Muscle of arm (tissue), 12 donors: ENCODE measurements around the gene KIR3DL1. TPM values are rescaled to one million over a fixed set of nuclear protein-coding genes. Genes with fewer than 3 reads are reported as not detected.

ENCODE experiments used
- polyA plus RNA-seq, 12 donors: library from polyadenylated mRNA; unstranded; fragments of 120-200 nt; gene quantifications; one replicate each; pipeline ENCODE4 v1.2.1, GENCODE V29; 2013; ENCODE audit not compliant: insufficient read length in 12 of 12

The KIR3DL1 gene
- polyA plus RNA-seq, 12 donors: 0.12 TPM; not detected in 11

Other genes starting within 250 kb of the KIR3DL1 start
- gene LILRA2, start 242.7 kb upstream of the KIR3DL1 start, polyA plus RNA-seq: 1 to 10 TPM in 4 of 12 donors, under 1 TPM in 6, not detected in 2; 0.60 to 3.8 (median 0.93) TPM
- 1 to 10 TPM in 1 of 12 donors, under 1 TPM in 9, not detected in 2; 0.11 to 1.7 (median 0.43) TPM for gene LILRA1, start 222.8 kb upstream of the KIR3DL1 start, polyA plus RNA-seq
- 1 to 10 TPM in 7 of 12 donors, under 1 TPM in 3, not detected in 2; 0.71 to 3.9 (median 1.1) TPM for gene LILRB1, start 186.0 kb upstream of the KIR3DL1 start, polyA plus RNA-seq
- 1 to 10 TPM in 5 of 12 donors, under 1 TPM in 5, not detected in 2; 0.49 to 3.2 (median 0.91) TPM for gene LILRB4, start 153.5 kb upstream of the KIR3DL1 start, polyA plus RNA-seq
- not detected for gene KIR3DL3, start 92.0 kb upstream of the KIR3DL1 start, polyA plus RNA-seq
- gene KIR2DL3, start 78.0 kb upstream of the KIR3DL1 start, polyA plus RNA-seq: not detected
- under 1 TPM in 2 of 12 donors, not detected in 10; 0.10 to 0.19 TPM for gene KIR2DL1, start 46.7 kb upstream of the KIR3DL1 start, polyA plus RNA-seq
- gene KIR2DL4, start 12.9 kb upstream of the KIR3DL1 start, polyA plus RNA-seq: under 1 TPM in 1 of 12 donors, not detected in 11; 0.15 TPM
- under 1 TPM in 3 of 12 donors, not detected in 9; 0.10 to 0.20 (median 0.13) TPM for gene KIR2DS4, start 16.2 kb downstream of the KIR3DL1 start, polyA plus RNA-seq
- gene KIR3DL2, start 34.0 kb downstream of the KIR3DL1 start, polyA plus RNA-seq: not detected
- 1 to 10 TPM in 1 of 12 donors, under 1 TPM in 6, not detected in 5; 0.12 to 1.3 (median 0.33) TPM for gene FCAR, start 57.8 kb downstream of the KIR3DL1 start, polyA plus RNA-seq
- 1 to 10 TPM in 1 of 12 donors, under 1 TPM in 6, not detected in 5; 0.08 to 1.0 (median 0.31) TPM for gene NCR1, start 89.7 kb downstream of the KIR3DL1 start, polyA plus RNA-seq
- under 1 TPM in 3 of 12 donors, not detected in 9; 0.10 to 0.57 (median 0.12) TPM for gene NLRP7, start 131.1 kb downstream of the KIR3DL1 start, polyA plus RNA-seq
- 1 to 10 TPM in 4 of 12 donors, under 1 TPM in 6, not detected in 2; 0.45 to 7.6 (median 0.80) TPM for gene NLRP2, start 149.9 kb downstream of the KIR3DL1 start, polyA plus RNA-seq
- under 1 TPM in 10 of 12 donors, not detected in 2; 0.08 to 0.58 (median 0.23) TPM for gene GP6, start 221.8 kb downstream of the KIR3DL1 start, polyA plus RNA-seq
- 10 to 100 TPM in 9 of 12 donors, 1 to 10 TPM in 2, not detected in 1; 7.6 to 22.8 (median 13.4) TPM for gene RDH13, start 246.7 kb downstream of the KIR3DL1 start, polyA plus RNA-seq